Mesendoderm (in vitro differentiated cells): ENCODE results near the gene SLC24A4.

Experiments used
- DNase-seq: peaks from one replicate; pipeline ENCODE4 v3.0.0; 2013
- H2AK5ac ChIP-seq: 2 replicates; pipeline ENCODE4 v1.6.1; 2013; ENCODE audit warnings: low read length, inconsistent platforms
- H2BK120ac ChIP-seq: 2 replicates; pipeline ENCODE4 v1.6.1; 2013; ENCODE audit warnings: low read depth, mild to moderate bottlenecking, low read length, moderate library complexity, mixed read lengths
- H2BK15ac ChIP-seq: replicated peaks from 2 replicates; pipeline ENCODE4 v1.6.1; 2013; ENCODE audit warnings: low read depth, mild to moderate bottlenecking, moderate library complexity
- H2BK5ac ChIP-seq: 2 replicates; pipeline ENCODE4 v1.6.1; 2013; ENCODE audit warnings: low read length, inconsistent platforms
- H3K18ac ChIP-seq: 2 replicates; pipeline ENCODE4 v1.6.1; 2013; ENCODE audit warnings: mild to moderate bottlenecking, low read length, mixed read lengths
- H3K23ac ChIP-seq: one replicate; pipeline ENCODE4 v1.6.1; 2013; ENCODE audit warnings: low read length
- H3K27ac ChIP-seq: 2 replicates; pipeline ENCODE4 v1.5.1; 2013; ENCODE audit warnings: low read depth, mild to moderate bottlenecking, inconsistent platforms, low read length, moderate library complexity
- H3K27me3 ChIP-seq: 2 replicates; pipeline ENCODE4 v1.6.1; 2013; ENCODE audit warnings: low read length, control low read depth, mild to moderate bottlenecking, inconsistent platforms; ENCODE audit not compliant: insufficient read depth, poor library complexity
- H3K36me3 ChIP-seq: 2 replicates; pipeline ENCODE4 v1.6.1; 2013; ENCODE audit warnings: low read length, inconsistent platforms; ENCODE audit not compliant: control insufficient read depth, insufficient read depth
- H3K4ac ChIP-seq: one replicate; pipeline ENCODE4 v1.6.1; 2013; ENCODE audit warnings: low read depth, mild to moderate bottlenecking, low read length, moderate library complexity
- H3K4me1 ChIP-seq: 2 replicates; pipeline ENCODE4 v1.6.1; 2013; ENCODE audit warnings: low read depth, low read length, inconsistent platforms; ENCODE audit not compliant: control insufficient read depth
- H3K4me2 ChIP-seq: 2 replicates; pipeline ENCODE4 v1.6.1; 2013; ENCODE audit warnings: low read length
- H3K4me3 ChIP-seq: 2 replicates; pipeline ENCODE4 v1.5.1; 2013; ENCODE audit warnings: mild to moderate bottlenecking, low read length
- H3K56ac ChIP-seq: one replicate; pipeline ENCODE4 v1.6.1; 2013; ENCODE audit warnings: low read length
- H3K79me1 ChIP-seq: 2 replicates; pipeline ENCODE4 v1.6.1; 2013; ENCODE audit warnings: low read length, inconsistent platforms
- H3K79me2 ChIP-seq: 2 replicates; pipeline ENCODE4 v1.6.1; 2013; ENCODE audit warnings: mild to moderate bottlenecking, low read length; ENCODE audit not compliant: control insufficient read depth, insufficient read depth
- H3K9ac ChIP-seq: 2 replicates; pipeline ENCODE4 v1.6.1; 2013; ENCODE audit warnings: low read length, inconsistent platforms
- H4K5ac ChIP-seq: one replicate; pipeline ENCODE4 v1.6.1; 2013; ENCODE audit warnings: low read length
- H4K8ac ChIP-seq: one replicate; pipeline ENCODE4 v1.6.1; 2013; ENCODE audit warnings: low read depth, mild to moderate bottlenecking, control low read depth, low read length, moderate library complexity
- WGBS: extraction: QIAGEN DNeasy Blood & Tissue Kit; methylation state at CpG from one replicate; pipeline ENCODE4 v1.1.7; 2013; ENCODE audit warnings: low lambda C conversion rate, missing lambda C conversion rate; ENCODE audit not compliant: insufficient coverage; ENCODE audit errors: extremely low coverage; 5-methylcytosine and 5-hydroxymethylcytosine counted together

SLC24A4 gene

DNA sequence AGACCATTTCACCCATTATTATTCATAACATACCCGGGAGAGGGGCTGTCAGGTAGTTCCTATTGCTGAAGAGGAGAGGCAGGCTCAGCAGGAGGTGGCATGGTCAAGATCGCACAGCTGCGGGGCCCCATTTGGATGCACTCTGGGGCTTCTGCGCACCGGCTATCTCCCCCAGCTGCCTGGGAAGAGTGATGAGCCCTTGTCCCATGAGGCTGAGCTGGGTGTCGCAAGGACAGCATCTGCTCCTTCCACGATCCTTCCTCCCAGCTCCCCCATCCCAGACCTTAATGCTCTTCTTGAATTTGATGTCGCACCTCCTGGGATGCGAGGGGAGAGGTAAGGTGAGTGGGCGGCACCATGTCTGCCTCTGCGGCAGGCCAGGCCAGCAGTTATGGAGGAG, 62.6 kb downstream of the SLC24A4 start:
- Histone ChIP-seq H4K5ac (no peak overlapping the region), H3K4me3 (no peak overlapping the region), H2BK15ac (no peak overlapping the region), H3K9ac (no peak overlapping the region), H3K4me2 (no peak overlapping the region), H3K18ac (no peak overlapping the region), H3K36me3 (no peaks in the 10 kb centered on the region), H3K79me2 (no peaks in the 10 kb centered on the region), H2BK5ac (no peak overlapping the region), H3K27me3 (no peaks in the 10 kb centered on the region), H3K27ac (no peak overlapping the region), H3K23ac (no peak overlapping the region), H3K4ac (no peak overlapping the region), H2AK5ac (no peak overlapping the region), H2BK120ac (no peak overlapping the region), H3K79me1 (no peaks in the 10 kb centered on the region), H3K56ac (no peak overlapping the region), H3K4me1 (peaks cover 6% of the 10 kb centered on the region), H4K8ac (no peak overlapping the region)
- no peak for DNase-seq
- no CpG with 5 or more reads among the region's 11 CpGs for WGBS

DNA sequence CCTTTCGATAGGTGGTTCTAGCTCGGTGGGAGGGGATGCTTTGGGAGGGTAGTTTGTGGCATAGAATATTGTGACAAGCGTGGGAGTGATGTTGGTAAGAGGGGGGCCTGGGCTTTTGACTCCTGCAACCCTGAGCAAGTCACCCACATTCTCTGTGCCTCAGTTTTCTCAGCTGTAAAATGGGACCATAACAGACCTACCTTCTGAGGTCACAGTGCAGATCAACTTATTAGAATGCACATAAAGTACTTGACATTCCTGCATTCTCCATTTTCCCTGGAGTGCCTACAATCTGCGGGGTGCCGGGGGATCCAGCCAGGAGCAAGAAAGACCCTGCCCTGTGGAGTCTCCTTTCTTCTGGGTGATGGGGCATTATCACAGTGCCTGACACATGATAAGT, 63.2 kb downstream of the SLC24A4 start:
- H3K27me3 ChIP-seq: no peaks in the 10 kb centered on the region
- WGBS: no CpG with 5 or more reads among the region's 5 CpGs
- H2BK120ac ChIP-seq: no peak overlapping the region
- H4K5ac ChIP-seq: no peak overlapping the region
- H3K79me1 ChIP-seq: no peaks in the 10 kb centered on the region
- H3K4me1 ChIP-seq: peaks cover 6% of the 10 kb centered on the region
- H3K9ac ChIP-seq: no peak overlapping the region
- no peak overlapping the region for H4K8ac ChIP-seq
- no peak for DNase-seq
- no peak overlapping the region for H2BK5ac ChIP-seq
- H3K23ac ChIP-seq: no peak overlapping the region
- H3K27ac ChIP-seq: no peak overlapping the region
- H2AK5ac ChIP-seq: no peak overlapping the region
- no peaks in the 10 kb centered on the region for H3K36me3 ChIP-seq
- H3K18ac ChIP-seq: no peak overlapping the region
- H3K4me2 ChIP-seq: no peak overlapping the region
- no peaks in the 10 kb centered on the region for H3K79me2 ChIP-seq
- H3K4me3 ChIP-seq: no peak overlapping the region
- no peak overlapping the region for H2BK15ac ChIP-seq
- H3K4ac ChIP-seq: no peak overlapping the region
- H3K56ac ChIP-seq: no peak overlapping the region

DNA sequence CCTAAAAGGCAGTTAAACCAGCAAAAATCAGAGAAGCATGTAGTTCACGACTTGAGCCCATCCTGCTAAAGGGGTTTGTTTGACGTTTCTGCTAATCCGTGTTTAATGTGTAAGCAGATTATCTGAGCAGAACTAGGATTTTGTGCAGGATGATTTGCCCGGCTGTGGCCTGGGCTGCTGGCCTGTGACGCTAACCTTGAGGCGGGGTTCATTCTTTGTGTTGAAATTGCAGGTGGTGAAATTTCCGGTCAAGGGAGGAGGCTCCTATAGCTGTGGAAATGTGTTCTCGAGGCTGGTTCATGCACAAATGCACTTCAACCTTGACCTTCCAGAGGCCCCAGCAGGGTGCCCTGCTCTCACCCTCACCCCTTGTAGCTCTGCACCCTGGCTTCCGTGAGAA, 63.7 kb downstream of the SLC24A4 start:
- no peak for DNase-seq
- no peak overlapping the region for H2AK5ac ChIP-seq

DNA sequence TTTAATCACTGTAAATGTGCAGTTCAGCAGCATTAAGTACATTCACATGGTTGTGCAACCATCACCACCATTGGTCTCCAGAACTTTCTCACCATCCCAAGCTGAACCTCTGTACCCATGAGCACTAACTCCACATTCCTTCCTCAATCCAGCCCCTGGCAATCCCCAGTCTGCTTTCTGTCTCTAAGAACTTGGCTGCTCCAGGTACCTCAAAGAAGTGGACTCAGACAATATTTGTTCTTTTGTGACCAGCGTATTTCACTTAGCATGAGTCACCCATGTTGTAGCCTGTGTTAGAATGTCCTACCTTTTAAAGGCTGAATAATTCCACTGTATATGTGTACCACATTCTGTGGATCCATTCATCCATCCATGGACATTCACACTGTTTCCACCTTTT, 64.6 kb downstream of the SLC24A4 start:
- Histone ChIP-seq H3K23ac (no peak overlapping the region), H3K56ac (no peak overlapping the region), H3K9ac (no peak overlapping the region), H3K79me1 (no peaks in the 10 kb centered on the region), H3K4me1 (peaks cover 6% of the 10 kb centered on the region), H2BK15ac (no peak overlapping the region), H2AK5ac (no peak overlapping the region), H3K27me3 (no peaks in the 10 kb centered on the region), H3K4me2 (no peak overlapping the region), H2BK120ac (no peak overlapping the region), H3K27ac (no peak overlapping the region), H3K18ac (no peak overlapping the region), H3K4ac (no peak overlapping the region), H3K36me3 (no peaks in the 10 kb centered on the region), H2BK5ac (no peak overlapping the region), H4K5ac (no peak overlapping the region), H4K8ac (no peak overlapping the region), H3K4me3 (no peak overlapping the region), H3K79me2 (no peaks in the 10 kb centered on the region)
- no peak for DNase-seq
- no CpG with 5 or more reads among the region's 1 CpG for WGBS

More for the DNA sequence above, 63.7 kb downstream of the SLC24A4 start:
- no peak overlapping the region for H3K4me3 ChIP-seq
- WGBS: no CpG with 5 or more reads among the region's 9 CpGs
- H4K8ac ChIP-seq: no peak overlapping the region
- H3K4me2 ChIP-seq: no peak overlapping the region
- no peak overlapping the region for H4K5ac ChIP-seq
- H2BK15ac ChIP-seq: no peak overlapping the region
- H3K18ac ChIP-seq: no peak overlapping the region
- peaks cover 6% of the 10 kb centered on the region for H3K4me1 ChIP-seq
- no peaks in the 10 kb centered on the region for H3K36me3 ChIP-seq
- H3K23ac ChIP-seq: no peak overlapping the region
- H3K79me1 ChIP-seq: no peaks in the 10 kb centered on the region
- H3K4ac ChIP-seq: no peak overlapping the region
- no peak overlapping the region for H3K9ac ChIP-seq
- no peaks in the 10 kb centered on the region for H3K27me3 ChIP-seq
- H2BK5ac ChIP-seq: no peak overlapping the region
- H3K27ac ChIP-seq: no peak overlapping the region
- no peaks in the 10 kb centered on the region for H3K79me2 ChIP-seq
- H3K56ac ChIP-seq: no peak overlapping the region
- H2BK120ac ChIP-seq: no peak overlapping the region

DNA sequence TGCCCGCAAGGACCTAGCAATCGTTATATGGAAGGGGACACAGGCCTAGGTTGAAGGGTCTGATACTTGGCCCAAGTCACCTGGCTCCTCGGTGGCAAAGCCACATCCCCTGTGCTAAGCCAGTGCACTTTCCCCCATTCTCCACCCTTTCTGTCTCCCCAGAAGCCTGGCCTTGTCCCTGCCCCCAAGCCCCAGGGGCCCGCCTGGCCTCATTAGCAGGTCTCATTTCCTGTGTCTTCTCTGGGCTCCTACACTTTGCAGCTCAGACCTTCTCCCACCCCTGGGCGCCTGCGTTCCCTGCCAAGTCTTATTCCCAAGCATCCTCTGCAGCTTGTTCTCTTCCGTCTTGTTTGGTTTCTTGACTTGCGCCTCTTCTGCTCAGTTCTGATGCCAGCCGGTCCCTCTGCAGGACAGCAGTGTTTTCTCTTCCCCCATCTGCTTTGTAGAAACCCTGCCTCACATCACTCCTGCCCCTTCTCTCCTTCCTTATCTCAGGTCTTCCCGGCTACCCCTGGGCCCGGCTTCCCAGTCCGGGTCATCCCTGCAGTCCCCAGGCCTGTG, 66.7 kb downstream of the SLC24A4 start:
- H4K8ac ChIP-seq: no peak overlapping the region
- no peak overlapping the region for H3K18ac ChIP-seq
- no peak overlapping the region for H3K4ac ChIP-seq
- peak overlapping the region; percentile 3 for H3K56ac ChIP-seq
- no peak overlapping the region for H3K4me2 ChIP-seq
- no peaks in the 10 kb centered on the region for H3K79me1 ChIP-seq
- H2BK120ac ChIP-seq: no peak overlapping the region
- no peak overlapping the region for H3K9ac ChIP-seq
- H2AK5ac ChIP-seq: no peak overlapping the region
- H3K23ac ChIP-seq: no peak overlapping the region
- no peak for DNase-seq
- H3K36me3 ChIP-seq: no peaks in the 10 kb centered on the region
- peaks cover 6% of the 10 kb centered on the region for H3K4me1 ChIP-seq
- no peaks in the 10 kb centered on the region for H3K27me3 ChIP-seq
- no peak overlapping the region for H3K4me3 ChIP-seq
- no peak overlapping the region for H3K27ac ChIP-seq
- H2BK5ac ChIP-seq: no peak overlapping the region
- no peak overlapping the region for H2BK15ac ChIP-seq
- WGBS: no CpG with 5 or more reads among the region's 12 CpGs
- H3K79me2 ChIP-seq: no peaks in the 10 kb centered on the region
- H4K5ac ChIP-seq: no peak overlapping the region

DNA sequence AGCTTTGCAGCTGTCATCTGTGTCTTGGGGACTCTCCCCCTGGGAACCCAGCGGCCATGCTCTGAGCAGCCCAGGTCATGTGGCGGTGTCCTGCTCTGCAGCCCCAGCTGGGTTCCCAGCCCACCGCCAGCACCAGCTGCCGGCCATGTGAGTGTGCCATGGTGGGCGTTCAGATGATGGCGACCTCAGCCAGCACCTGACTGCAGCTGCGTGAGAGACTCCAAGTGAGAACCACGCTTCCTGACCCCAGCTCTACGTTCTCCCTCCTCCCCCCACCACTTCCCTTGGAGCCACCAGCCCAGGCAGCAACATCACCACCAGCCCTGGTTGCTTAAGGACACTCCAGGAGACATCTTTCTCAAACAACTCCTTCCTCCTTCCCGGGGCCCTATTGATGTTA, 68.8 kb downstream of the SLC24A4 start:
- peaks cover 6% of the 10 kb centered on the region for H3K4me1 ChIP-seq
- H4K8ac ChIP-seq: no peak overlapping the region
- H3K4ac ChIP-seq: no peak overlapping the region
- H3K56ac ChIP-seq: no peak overlapping the region
- H3K27ac ChIP-seq: no peak overlapping the region
- no peak overlapping the region for H3K23ac ChIP-seq
- no peak overlapping the region for H3K18ac ChIP-seq
- no peak overlapping the region for H2BK120ac ChIP-seq
- no peak overlapping the region for H3K4me2 ChIP-seq
- no peaks in the 10 kb centered on the region for H3K27me3 ChIP-seq
- no CpG with 5 or more reads among the region's 10 CpGs for WGBS
- no peaks in the 10 kb centered on the region for H3K79me2 ChIP-seq
- H3K36me3 ChIP-seq: no peaks in the 10 kb centered on the region
- H3K79me1 ChIP-seq: no peaks in the 10 kb centered on the region
- no peak overlapping the region for H2BK5ac ChIP-seq
- no peak overlapping the region for H3K9ac ChIP-seq
- DNase-seq: no peak
- H2BK15ac ChIP-seq: no peak overlapping the region
- H2AK5ac ChIP-seq: no peak overlapping the region
- no peak overlapping the region for H3K4me3 ChIP-seq
- H4K5ac ChIP-seq: no peak overlapping the region
